Neural progenitor cell (in vitro differentiated cells): ENCODE measurements around the gene TRAPPC12. TPM values are rescaled to one million over a fixed set of nuclear protein-coding genes. Genes with fewer than 3 reads are reported as not detected.

Source experiments
- DNase-seq: peaks from one replicate; pipeline ENCODE4 v3.0.0-alpha.2; 2016; ENCODE audit warnings: low spot score
- H2AFZ ChIP-seq: fragments of 200-600 bp; sonication (generic); replicated peaks from 2 replicates; pipeline ENCODE4 v1.6.1; 2016; ENCODE audit warnings: antibody characterized with exemption
- H3F3A ChIP-seq: fragments of 200-600 bp; sonication (generic); 2 replicates; pipeline ENCODE4 v1.6.1; 2016; ENCODE audit warnings: antibody characterized with exemption, low read depth
- H3K27ac ChIP-seq: fragments of 200-600 bp; sonication (generic); 2 replicates; pipeline ENCODE4 v1.5.1; 2016; ENCODE audit warnings: mild to moderate bottlenecking
- H3K27me3 ChIP-seq: fragments of 200-600 bp; sonication (generic); 2 replicates; pipeline ENCODE4 v1.6.1; 2016; ENCODE audit warnings: mild to moderate bottlenecking, moderate library complexity
- H3K36me3 ChIP-seq: fragments of 200-600 bp; sonication (generic); 2 replicates; pipeline ENCODE4 v1.5.1; 2016
- H3K4me1 ChIP-seq: fragments of 200-600 bp; sonication (generic); 2 replicates; pipeline ENCODE4 v1.6.1; 2016; ENCODE audit warnings: mixed run types
- H3K4me2 ChIP-seq: fragments of 200-600 bp; sonication (generic); 2 replicates; pipeline ENCODE4 v1.6.1; 2016
- H3K4me3 ChIP-seq: fragments of 200-600 bp; sonication (generic); 2 replicates; pipeline ENCODE4 v1.5.1; 2016
- H3K79me2 ChIP-seq: fragments of 200-600 bp; sonication (generic); 2 replicates; pipeline ENCODE4 v1.6.1; 2016; ENCODE audit warnings: low read depth
- H3K9ac ChIP-seq: fragments of 200-600 bp; sonication (generic); 2 replicates; pipeline ENCODE4 v1.6.1; 2016
- H3K9me3 ChIP-seq: fragments of 200-600 bp; sonication (generic); 2 replicates; pipeline ENCODE4 v1.5.1; 2016; ENCODE audit warnings: low read depth
- H4K20me1 ChIP-seq: fragments of 200-600 bp; sonication (generic); 2 replicates; pipeline ENCODE4 v1.6.1; 2016; ENCODE audit warnings: low read depth
- H3K27ac Mint-ChIP-seq: 3 replicates; pipeline ENCODE4 v1.8.0; 2021; ENCODE audit warnings: mixed read lengths
- H3K27me3 Mint-ChIP-seq: 2 replicates; pipeline ENCODE4 v1.8.0; 2022; ENCODE audit warnings: low read depth, mild to moderate bottlenecking, inconsistent platforms, moderate library complexity, mixed read lengths; ENCODE audit not compliant: insufficient read depth
- H3K36me3 Mint-ChIP-seq: 3 replicates; pipeline ENCODE4 v1.8.0; 2021; ENCODE audit warnings: mixed read lengths
- H3K4me1 Mint-ChIP-seq: 3 replicates; pipeline ENCODE4 v1.8.0; 2021; ENCODE audit warnings: mixed read lengths
- H3K4me3 Mint-ChIP-seq: 3 replicates; pipeline ENCODE4 v1.8.0; 2021; ENCODE audit warnings: mild to moderate bottlenecking, moderate library complexity, mixed read lengths
- H3K9me3 Mint-ChIP-seq: 3 replicates; pipeline ENCODE4 v1.8.0; 2020; ENCODE audit warnings: mixed read lengths
- CTCF ChIP-seq: fragments of 200-600 bp; sonication (generic); IDR thresholded peaks from 2 replicates; pipeline ENCODE4 v1.5.1; 2017; ENCODE audit warnings: antibody characterized with exemption, mild to moderate bottlenecking
- EZH2 ChIP-seq: fragments of 200-600 bp; sonication (generic); IDR thresholded peaks from 2 replicates; pipeline ENCODE4 v1.6.1; 2017; ENCODE audit warnings: antibody characterized with exemption, mild to moderate bottlenecking, moderate library complexity
- EZH2phosphoT487 ChIP-seq: fragments of 200-600 bp; sonication (generic); IDR thresholded peaks from 2 replicates; pipeline ENCODE4 v1.6.1; 2017; ENCODE audit warnings: antibody characterized with exemption
- total RNA-seq: library from RNA; depleted of rRNA; stranded (reverse); fragments of >200 nt; gene quantifications from 2 replicates; pipeline ENCODE4 v1.2.3, GENCODE V29; 2015; ENCODE audit warnings: low replicate concordance

TRAPPC12 gene
- 59.5 and 70.3 TPM in 2 replicates for total RNA-seq

DNA sequence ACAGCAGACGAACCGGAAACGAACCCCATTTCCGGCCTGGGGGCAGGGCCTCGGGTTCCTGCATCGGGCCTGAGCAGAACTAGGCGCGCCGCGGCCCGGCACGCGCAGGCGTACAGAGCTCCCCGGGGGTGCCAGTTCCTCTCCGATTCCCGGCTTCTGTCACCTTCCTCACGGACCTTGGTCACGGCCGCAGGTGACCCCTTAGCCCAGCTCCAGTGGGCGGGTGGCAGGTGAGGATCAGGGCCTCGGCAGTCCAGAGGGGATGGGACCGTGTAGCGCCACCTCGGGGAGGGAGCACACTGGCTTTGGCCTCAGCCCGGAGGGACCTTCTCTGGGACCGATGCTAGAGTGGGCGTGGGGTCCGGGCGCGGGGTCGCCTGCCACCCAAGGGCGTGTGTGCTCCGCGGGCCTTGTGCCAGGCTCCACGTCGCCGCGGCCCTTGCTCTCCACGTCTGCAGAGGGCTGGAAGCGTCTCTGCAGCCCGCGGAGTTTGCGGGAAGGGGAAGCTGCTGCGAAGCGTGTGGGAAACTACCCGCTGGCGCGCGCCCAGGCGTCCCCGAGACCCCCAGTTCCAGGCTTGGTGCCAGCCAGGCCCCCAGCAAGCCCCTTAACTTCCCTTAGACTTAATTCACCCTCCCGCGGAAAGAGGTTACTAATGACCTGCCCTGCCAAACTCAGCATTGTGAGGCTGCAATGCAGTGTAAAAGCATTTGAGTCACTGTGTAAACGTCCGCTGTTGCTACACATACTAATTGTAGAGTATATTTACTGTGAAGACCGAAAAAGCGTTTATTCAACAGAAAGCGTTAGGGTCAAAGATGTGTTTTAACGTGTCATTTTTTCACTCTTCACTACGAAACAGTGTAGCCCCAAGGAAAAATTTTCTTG, at the start of gene TRAPPC12:
TRAPPC12 (plus strand) TSS at position 48 of the 888 bp plus-strand sequence. CDS start 7,930 bp downstream, outside the sequence.
- H3K4me1 Mint-ChIP-seq: peaks cover 33% of the 10 kb centered on the region
- peak within 1 kb of the TSS; percentile 93 for H2AFZ ChIP-seq

GRCh38 chr2:3332133-3332532, 47.4 kb upstream of the TRAPPC12 start:
- TF ChIP-seq CTCF: no peak
- H3K9me3 Mint-ChIP-seq: peaks cover 3% of the 10 kb centered on the region
- H2AFZ ChIP-seq: no peak overlapping the region

More for the DNA sequence above, at the start of gene TRAPPC12:
- Histone ChIP-seq H3K9me3 (no peaks in the 10 kb centered on the region), H3K9ac (peak within 1 kb of the TSS; percentile 76), H3K4me1 (peaks cover 9% of the 10 kb centered on the region), H4K20me1 (peaks cover 5% of the 10 kb centered on the region), H3K4me2 (peak within 1 kb of the TSS; percentile 95), H3K36me3 (no peaks in the 10 kb centered on the region), H3F3A (peaks cover 10% of the 10 kb centered on the region), H3K4me3 (peak within 1 kb of the TSS; percentile 73), H3K27me3 (no peaks in the 10 kb centered on the region), H3K27ac (no peak within 1 kb of the TSS), H3K79me2 (peaks cover 64% of the 10 kb centered on the region)
- Mint-ChIP-seq H3K27ac (peak within 1 kb of the TSS; percentile 72), H3K9me3 (no peaks in the 10 kb centered on the region), H3K36me3 (peaks cover 5% of the 10 kb centered on the region), H3K4me3 (peak within 1 kb of the TSS; percentile 97), H3K27me3 (peaks cover 2% of the 10 kb centered on the region)
- peak; percentile 90 for DNase-seq
- TF ChIP-seq EZH2phosphoT487 (no peak), EZH2 (no peak), CTCF (peak; percentile 54)

DNA sequence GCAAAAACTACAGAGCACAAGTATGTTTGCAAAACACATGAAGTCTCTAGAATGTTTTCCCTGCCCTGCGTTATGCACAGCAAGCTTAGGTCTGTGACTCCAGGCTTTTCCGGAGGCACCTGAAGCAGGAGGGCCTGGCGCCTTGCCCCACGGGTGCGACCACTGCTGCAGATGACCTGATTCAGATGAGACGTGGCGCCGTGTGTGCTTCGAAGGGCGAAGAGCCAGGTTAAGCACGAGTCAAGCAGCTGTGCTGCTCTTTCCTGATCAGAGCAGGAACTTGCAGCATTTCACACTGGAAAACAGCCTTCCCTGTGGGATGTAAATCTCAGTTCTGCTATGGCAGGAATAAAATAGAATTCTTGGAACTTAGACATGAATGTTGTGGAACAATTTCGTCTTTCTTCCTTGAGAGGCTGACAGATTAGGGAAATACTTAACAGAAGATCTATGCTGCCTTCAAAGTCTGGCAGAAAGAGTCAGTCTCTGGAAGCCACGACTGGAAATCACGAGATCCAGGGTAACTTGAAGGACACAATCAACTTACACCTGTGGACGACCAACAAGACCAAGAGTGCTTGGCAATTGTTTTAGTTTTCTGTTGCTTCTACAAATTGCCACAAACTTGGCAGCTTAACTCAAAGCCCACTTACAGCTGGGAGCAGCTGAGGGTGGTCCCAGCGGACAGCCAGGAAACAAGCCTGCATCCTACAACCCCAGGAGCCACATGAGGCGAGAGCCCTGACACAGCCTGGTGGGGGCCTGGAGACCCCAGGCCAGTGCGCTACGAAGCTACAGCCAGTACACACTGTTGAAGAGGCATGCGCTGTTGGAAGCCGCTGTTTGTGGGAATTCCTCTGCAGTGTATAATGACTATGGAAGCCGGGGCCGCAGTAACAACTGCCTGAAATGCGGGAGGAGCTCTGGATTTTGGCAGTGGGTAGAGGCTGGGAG, 44.8 kb upstream of the TRAPPC12 start:
- H3K4me3 Mint-ChIP-seq: no peak overlapping the region
- no peak overlapping the region for H3K4me2 ChIP-seq
- no peak overlapping the region for H3K27ac ChIP-seq
- no peak for DNase-seq
- H3K9me3 ChIP-seq: no peaks in the 10 kb centered on the region
- H3K27me3 ChIP-seq: no peaks in the 10 kb centered on the region
- TF ChIP-seq CTCF: no peak
- no peak for TF ChIP-seq EZH2
- H3K79me2 ChIP-seq: no peaks in the 10 kb centered on the region
- no peaks in the 10 kb centered on the region for H3K36me3 ChIP-seq
- H3K9ac ChIP-seq: no peak overlapping the region
- peaks cover 3% of the 10 kb centered on the region for H3K9me3 Mint-ChIP-seq
- no peaks in the 10 kb centered on the region for H3F3A ChIP-seq
- no peaks in the 10 kb centered on the region for H4K20me1 ChIP-seq
- H3K27me3 Mint-ChIP-seq: peaks cover 3% of the 10 kb centered on the region
- H3K36me3 Mint-ChIP-seq: peaks cover 39% of the 10 kb centered on the region
- H3K4me1 Mint-ChIP-seq: peaks cover 2% of the 10 kb centered on the region
- no peak overlapping the region for H2AFZ ChIP-seq
- no peak overlapping the region for H3K4me3 ChIP-seq
- no peak overlapping the region for H3K27ac Mint-ChIP-seq
- H3K4me1 ChIP-seq: no peaks in the 10 kb centered on the region

More at GRCh38 chr2:3332133-3332532, 47.4 kb upstream of the TRAPPC12 start:
- Histone ChIP-seq H3K79me2 (no peaks in the 10 kb centered on the region), H3K4me2 (no peak overlapping the region), H3K4me1 (no peaks in the 10 kb centered on the region), H3K4me3 (no peak overlapping the region), H3F3A (no peaks in the 10 kb centered on the region), H3K9me3 (no peaks in the 10 kb centered on the region), H3K27me3 (no peaks in the 10 kb centered on the region), H3K9ac (no peak overlapping the region), H3K36me3 (no peaks in the 10 kb centered on the region), H4K20me1 (no peaks in the 10 kb centered on the region), H3K27ac (no peak overlapping the region)
- no peak overlapping the region for H3K27ac Mint-ChIP-seq
- peaks cover 33% of the 10 kb centered on the region for H3K36me3 Mint-ChIP-seq
- H3K4me1 Mint-ChIP-seq: peaks cover 2% of the 10 kb centered on the region
- no peak for DNase-seq
- peaks cover 4% of the 10 kb centered on the region for H3K27me3 Mint-ChIP-seq
- no peak overlapping the region for H3K4me3 Mint-ChIP-seq
